Suprapubic skin (tissue), 4 donors: ENCODE data around the gene TEX261.

ENCODE experiments used
- POLR2A ChIP-seq, 2 donors: fragments of 450-650 bp; IDR thresholded peaks; one replicate each; pipeline ENCODE4 v1.6.1; 2017; ENCODE audit warnings: antibody characterized with exemption in 2 of 2, mild to moderate bottlenecking in 2 of 2, moderate library complexity in 2 of 2
- POLR2AphosphoS5 ChIP-seq, 3 donors: sonication (generic); formaldehyde crosslinking; IDR thresholded peaks; one replicate each; pipeline ENCODE4 v1.6.1; 2017; ENCODE audit warnings: antibody characterized with exemption in 3 of 3
- TF ChIP-seq, protein P1 (sequence below), 2 donors: fragments of 200-600 bp in 1 of 2; fragments of 450-650 bp in 1 of 2; sonication (generic) in 1 of 2; IDR thresholded peaks; one replicate each; pipeline ENCODE4 v1.5.1; 2016 to 2019; ENCODE audit warnings: antibody characterized with exemption in 2 of 2, mild to moderate bottlenecking in 1 of 2, moderate library complexity in 1 of 2

DNA sequence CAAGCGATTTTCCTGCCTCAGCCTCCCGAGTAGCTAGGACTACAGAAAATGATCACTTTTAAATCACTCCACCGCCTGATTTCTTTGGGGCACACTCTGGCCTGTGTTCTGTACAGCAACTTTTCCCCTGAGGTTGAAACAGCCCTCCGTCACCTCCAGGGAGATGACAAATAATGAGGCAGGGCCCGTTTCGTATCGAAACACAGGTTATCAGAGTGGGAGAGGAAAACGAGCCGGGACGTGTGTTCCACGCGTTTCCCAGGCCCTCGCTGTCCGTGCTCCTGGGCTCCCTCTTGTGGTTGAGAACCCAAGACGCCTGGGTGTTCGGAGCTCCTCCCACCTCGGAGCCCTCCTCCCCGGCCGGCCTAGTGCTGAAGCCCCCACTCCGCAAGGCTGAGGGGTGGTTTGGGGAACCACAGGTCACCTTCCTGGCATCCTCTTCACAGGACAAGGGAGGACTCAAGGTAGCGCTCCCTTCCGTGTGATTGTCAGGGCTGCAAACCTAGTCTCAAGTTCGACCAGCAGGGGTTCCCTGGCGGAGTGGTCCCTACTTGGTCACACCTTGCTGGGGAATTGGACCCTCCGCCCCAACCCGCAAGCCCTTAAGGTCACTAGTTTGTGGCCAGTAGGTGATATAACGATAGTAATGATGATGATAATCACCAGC is 46.2 kb downstream of the TEX261 start:
- TF ChIP-seq POLR2A (IDR thresholded peaks at IDR 0.05) (no peak), POLR2AphosphoS5 (IDR thresholded peaks at IDR 0.05) (no peak)
- TF ChIP-seq, protein P1, sequence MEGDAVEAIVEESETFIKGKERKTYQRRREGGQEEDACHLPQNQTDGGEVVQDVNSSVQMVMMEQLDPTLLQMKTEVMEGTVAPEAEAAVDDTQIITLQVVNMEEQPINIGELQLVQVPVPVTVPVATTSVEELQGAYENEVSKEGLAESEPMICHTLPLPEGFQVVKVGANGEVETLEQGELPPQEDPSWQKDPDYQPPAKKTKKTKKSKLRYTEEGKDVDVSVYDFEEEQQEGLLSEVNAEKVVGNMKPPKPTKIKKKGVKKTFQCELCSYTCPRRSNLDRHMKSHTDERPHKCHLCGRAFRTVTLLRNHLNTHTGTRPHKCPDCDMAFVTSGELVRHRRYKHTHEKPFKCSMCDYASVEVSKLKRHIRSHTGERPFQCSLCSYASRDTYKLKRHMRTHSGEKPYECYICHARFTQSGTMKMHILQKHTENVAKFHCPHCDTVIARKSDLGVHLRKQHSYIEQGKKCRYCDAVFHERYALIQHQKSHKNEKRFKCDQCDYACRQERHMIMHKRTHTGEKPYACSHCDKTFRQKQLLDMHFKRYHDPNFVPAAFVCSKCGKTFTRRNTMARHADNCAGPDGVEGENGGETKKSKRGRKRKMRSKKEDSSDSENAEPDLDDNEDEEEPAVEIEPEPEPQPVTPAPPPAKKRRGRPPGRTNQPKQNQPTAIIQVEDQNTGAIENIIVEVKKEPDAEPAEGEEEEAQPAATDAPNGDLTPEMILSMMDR (IDR thresholded peaks at IDR 0.05), result peak; percentile 52 to 87
